NCI-H82 (cell line): Measurements from ENCODE around the gene KANSL1L.
"Not testable (repeated sequence)": the region's sequence is repeated elsewhere in the genome, so short reads cannot be mapped to it uniquely, and the experiment has no call there.

Experiments
- DNase-seq: peaks from one replicate; lab custom pipeline; 2025; lab: John Stamatoyannopoulos, UW

Gene KANSL1L

DNA sequence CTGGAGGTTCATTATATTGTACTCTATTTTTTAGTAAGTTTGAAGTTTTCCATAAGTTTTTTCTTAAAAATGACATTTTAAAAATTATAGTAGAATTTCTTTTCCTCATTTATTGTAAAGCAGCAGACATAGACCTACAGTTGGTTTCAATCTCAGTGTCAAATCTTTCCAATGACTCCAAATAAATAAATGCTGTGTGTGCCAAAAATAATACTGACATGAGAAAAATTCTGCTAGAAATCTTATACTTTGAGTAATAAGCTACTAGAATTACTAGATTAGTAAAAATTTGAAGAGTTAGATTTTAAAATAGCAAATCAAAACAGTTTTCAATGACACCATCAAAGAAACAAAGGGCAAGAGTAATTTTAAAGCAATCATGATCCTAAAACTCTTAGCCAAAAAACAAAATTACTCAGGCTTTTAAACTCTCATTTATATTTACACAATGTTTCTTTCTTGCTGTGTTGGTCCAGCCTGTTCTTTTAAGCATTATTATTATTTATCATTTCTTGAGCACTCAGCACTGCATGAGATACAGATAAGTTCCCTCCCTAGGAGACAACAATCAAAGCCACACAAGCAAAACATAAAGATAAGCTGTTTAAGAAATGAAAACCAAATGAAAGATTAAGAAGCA is 8.3 kb upstream of the KANSL1L start:
- DNase-seq, result no peak

DNA sequence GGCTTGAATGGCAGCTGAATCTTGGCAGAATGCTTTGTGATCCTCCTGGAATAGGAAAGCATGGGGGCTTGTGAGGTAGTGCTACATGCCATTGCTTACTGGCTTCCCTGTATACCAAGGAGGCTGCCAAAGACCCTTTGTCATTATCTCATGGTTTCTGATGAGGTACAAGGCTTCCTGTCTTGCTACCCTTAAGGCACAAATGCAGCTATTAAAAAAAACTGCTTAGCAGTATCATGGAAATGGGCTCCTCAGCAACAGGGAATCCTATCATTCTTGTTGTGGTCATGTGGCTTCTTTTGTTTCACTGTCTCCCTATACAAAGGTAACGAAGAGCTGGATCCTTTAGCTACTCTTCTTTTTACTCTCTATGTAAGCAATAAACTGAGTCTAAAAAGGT is 6.6 kb upstream of the KANSL1L start:
- no peak for DNase-seq

- DNase-seq, result not testable (repeated sequence)
Measured at GRCh38 chr2:210177115-210177514, 5.9 kb upstream of the KANSL1L start.

DNA sequence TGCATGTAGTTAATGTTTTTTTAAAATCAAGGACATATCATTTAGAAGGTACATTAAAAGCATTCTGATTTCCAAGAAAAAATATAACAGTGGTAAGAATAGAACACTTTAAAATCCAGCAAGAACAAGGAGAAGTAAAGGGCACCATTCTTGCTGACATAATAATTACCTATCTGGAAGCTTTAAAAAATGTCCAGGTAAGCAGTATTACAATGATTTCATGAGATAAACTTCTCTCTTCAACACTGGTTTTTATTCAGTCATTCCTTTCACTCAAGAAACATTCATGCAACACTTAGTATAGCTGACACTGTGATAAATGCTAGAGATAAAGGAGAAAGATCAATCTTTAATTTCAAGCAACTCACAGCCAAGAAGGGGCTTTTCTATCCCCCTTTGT is 2.9 kb upstream of the KANSL1L start:
- DNase-seq, result no peak

DNA sequence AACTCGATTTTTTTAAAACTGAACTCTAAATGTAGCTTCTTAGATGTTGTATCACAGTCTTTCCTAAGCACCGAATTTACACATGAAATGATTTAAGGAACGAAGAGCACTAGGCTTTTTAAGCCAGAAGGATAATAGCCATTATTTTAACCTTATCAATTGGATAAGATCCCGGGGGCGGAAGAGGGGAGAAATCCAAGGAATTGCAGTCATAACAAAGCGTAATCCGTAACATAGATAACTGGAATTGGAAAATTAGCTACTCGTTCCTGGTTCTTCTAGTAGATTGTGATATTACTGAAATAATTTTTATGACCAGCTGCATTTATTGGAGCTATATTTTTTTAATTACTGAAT is 988 bp upstream of the KANSL1L start:
- peak; percentile 50 for DNase-seq

DNA sequence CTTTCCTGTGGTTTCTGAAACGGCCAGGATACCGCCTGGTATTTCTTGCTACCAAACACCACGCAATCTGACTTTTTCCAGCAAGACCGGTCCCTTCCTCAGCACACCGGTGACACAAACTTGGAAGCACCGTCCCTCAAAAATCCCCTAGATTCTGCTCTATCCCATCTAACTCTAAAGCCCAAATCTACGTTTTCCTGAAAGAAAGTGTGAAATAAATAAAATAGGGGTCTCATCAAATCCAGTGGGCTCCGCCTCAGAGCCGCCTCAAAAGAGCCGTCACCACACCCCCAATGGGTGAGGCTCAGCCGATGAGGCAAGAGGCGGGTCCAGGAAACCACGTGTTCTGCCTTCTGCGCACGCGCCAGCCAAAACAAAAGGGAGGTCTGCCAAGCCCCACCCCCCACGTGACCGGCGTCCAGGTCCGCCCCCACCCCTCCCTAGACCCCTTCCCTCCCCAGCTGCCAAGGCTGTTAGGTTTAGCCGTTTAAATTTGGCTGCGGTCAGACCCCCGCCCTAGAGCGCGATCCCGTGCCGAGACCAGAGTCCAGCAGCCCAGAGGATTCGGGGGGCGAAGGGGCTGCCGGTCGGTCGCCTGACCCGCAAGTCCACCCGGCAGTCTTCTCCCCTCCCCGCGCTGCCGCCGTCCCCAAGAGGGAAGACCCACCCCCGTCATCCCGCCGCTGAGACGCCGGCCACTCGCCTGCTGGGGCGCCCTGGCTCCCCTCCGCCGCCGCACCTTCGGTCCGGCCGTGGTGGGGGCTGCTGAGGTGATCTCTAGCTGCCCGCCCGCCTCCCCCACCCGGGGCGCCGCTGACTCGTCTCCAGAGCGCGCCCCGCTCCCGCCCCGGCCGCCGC is 534 bp downstream of the KANSL1L start:
- DNase-seq, result peak; percentile 99

- DNase-seq, result no peak
Measured at GRCh38 chr2:210170196-210170445, 1.1 kb downstream of the KANSL1L start.

- DNase-seq, result peak; percentile 15
Measured at GRCh38 chr2:210169516-210170195, 1.6 kb downstream of the KANSL1L start.

GRCh38 chr2:210167227-210167626 is 4.0 kb downstream of the KANSL1L start:
- no peak for DNase-seq

DNA sequence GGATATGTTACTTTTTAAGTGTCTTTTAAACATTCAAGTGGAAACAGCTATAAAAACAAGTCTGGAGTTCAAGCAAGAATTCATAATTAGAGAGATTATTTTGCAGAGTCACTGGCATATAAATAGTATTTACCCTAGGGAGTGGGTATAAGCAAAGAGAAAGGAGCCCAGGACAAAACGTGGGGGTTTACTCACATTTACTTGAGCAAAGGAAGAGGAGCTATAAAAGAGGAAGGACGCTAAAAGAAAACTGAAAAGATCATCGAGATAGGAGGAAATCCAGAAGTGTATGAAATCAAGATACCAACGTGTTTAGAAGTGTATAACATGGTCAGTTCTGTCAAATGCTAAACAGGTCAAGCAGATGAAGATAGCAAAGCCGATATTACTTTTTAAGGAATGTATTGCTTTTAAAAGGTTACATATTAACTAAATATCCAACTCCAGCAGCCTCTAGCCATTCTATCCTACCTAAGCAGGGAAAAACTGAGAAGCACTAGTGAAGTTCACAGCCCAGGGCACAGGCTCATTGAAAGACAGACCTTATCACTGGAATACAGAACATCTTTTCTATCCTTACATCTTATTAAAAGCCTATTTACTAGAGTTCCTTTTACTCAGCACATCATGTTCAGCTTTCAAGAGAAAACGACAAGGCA is 8.6 kb downstream of the KANSL1L start:
- DNase-seq, result no peak

DNA sequence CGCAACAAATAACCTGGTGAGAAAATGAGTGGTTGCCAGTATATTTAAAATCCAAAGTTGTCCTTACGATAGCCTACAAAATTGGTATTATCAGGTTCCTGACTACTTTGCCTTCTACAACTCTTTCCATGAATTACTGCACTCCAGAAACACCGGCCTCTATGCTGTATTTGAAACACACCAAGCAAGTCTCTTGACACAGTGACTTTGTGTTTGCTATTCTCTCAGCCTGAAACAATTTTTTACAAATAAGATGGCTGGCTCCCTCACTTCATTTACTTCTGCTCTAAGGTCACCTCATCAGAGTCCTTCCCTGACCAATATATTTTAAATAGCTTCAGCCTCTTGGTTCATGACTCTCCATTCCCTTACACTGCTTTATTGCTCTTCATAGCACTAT is 12.2 kb downstream of the KANSL1L start:
- no peak for DNase-seq

GRCh38 chr2:210158236-210158635 is 13.0 kb downstream of the KANSL1L start:
- DNase-seq, result peak; percentile 69

DNA sequence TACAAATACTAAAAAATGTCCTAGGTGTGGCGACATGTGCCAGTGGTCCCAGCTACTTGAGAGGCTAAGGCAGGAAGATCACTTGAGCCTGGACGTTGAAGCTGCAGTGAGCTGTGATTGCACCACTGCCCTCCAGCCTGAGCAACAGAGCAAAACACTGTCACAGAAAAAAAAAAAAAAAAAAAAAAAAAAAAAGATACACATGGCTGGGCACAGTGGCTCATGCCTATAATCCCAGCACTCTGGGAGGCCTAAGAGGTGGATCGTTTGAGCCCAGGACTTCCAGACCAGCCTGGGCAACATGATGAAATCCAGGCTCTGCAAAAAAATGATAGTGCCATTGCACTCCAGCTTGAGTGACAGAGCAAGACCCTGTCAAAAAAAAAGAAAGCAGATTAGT is 13.7 kb downstream of the KANSL1L start:
- DNase-seq, result peak; percentile 15

- no peak for DNase-seq
Measured at GRCh38 chr2:210147614-210148013, 23.6 kb downstream of the KANSL1L start.

GRCh38 chr2:210132239-210132638 is 39.0 kb downstream of the KANSL1L start:
- DNase-seq, result no peak

GRCh38 chr2:210128961-210129360 is 42.2 kb downstream of the KANSL1L start:
- no peak for DNase-seq

GRCh38 chr2:210113614-210114235 is 57.5 kb downstream of the KANSL1L start:
- DNase-seq, result no peak

GRCh38 chr2:210112871-210113270 is 58.3 kb downstream of the KANSL1L start:
- no peak for DNase-seq

DNA sequence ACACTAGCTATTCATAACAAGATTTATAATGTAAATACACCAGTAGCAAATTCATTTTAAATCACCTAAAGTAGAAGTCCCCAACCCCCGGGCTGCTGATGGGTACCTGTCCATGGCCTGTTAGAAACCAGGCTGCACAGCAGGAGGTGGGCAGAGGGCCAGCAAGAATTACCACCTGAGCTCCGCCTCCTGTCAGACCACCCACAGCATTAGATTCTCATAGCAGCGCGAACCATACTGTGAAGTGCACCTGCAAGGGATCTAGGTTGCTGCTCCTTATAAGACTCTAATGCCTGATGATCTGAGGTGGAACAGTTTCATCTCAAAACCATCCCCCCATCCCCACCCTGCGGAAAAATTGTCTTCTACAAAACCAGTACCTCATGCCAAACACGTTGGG is 71.3 kb downstream of the KANSL1L start:
- DNase-seq, result peak; percentile 18

DNA sequence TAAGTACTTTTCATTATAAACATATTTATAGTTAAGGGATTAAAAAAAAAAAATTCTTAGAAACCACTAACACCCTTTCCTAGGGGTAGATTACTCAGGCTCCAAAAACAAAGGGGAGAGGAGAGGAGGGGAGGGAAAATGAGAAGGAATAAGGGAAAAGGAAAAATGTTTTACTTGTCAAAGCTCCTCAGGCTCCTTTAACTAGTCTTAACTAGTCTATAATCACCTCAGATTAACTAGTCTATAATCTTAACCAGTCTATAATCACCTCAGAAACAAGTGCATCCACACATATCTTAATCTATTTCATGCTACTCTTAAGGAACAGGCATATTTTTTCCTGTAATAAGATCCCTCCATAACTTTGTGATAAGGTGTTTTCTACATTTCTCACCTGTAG is 76.4 kb downstream of the KANSL1L start:
- no peak for DNase-seq

- DNase-seq, result peak; percentile 7
Measured at GRCh38 chr2:210092791-210093190, 78.4 kb downstream of the KANSL1L start.

DNA sequence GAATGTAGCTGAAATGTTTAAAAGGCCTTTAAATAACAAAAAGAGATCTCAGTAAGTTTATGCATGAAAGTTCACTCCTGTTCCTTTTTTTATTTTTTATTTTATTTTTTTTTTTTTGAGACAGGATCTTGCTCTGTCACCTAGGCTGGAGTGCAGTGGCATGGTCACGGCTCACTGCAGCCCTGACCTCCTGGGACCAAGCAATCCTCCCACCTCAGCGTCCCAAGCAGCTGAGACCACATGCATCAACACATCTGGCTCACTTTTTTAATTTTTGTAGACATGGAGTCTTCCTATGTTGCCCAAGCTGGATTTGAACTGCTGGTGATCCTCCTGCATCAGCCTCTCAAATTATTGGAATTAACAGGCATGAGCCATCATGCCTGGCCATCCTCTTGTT is 84.3 kb downstream of the KANSL1L start:
- no peak for DNase-seq
